SK-N-SH (cell line): ENCODE data around the gene DLG1. TPM values are rescaled to one million over a fixed set of nuclear protein-coding genes. Genes with fewer than 3 reads are reported as not detected.

Experiments
- CTCF ChIA-PET: fragments of 300-600, 350-600 bp; formaldehyde crosslinking; extraction: SDS; loops from one replicate; lab custom pipeline; 2021; lab: Yijun Ruan, JAX
- POLR2A ChIA-PET: fragments of 350-600 bp; sonication (Branson Sonifier 250); formaldehyde crosslinking; extraction: SDS; loops from one replicate; lab custom pipeline; 2020; ENCODE audit warnings: antibody characterized with exemption, inconsistent platforms; lab: Yijun Ruan, JAX
- DNase-seq: peaks from one replicate; pipeline ENCODE4 v3.0.0; 2012
- H2AFZ ChIP-seq: fragments of 200-600 bp; sonication (generic); 2 replicates; pipeline ENCODE4 v1.8.1; 2016; ENCODE audit warnings: antibody characterized with exemption, mild to moderate bottlenecking, low read depth
- H3F3A ChIP-seq: fragments of 200-600 bp; sonication (generic); replicated peaks from 2 replicates; pipeline ENCODE3; 2016; ENCODE audit warnings: antibody characterized with exemption, mild to moderate bottlenecking; ENCODE audit not compliant: insufficient read depth
- H3K27ac ChIP-seq, 2 experiments: fragments of 200-500 bp in 1 of 2; fragments of 200-600 bp in 1 of 2; sonication (Bioruptor generic) in 1 of 2; sonication (generic), shearing (Covaris generic) in 1 of 2; 2 replicates each; pipeline versions ENCODE4 v1.5.1 to v1.6.1; 2014 to 2016; ENCODE audit warnings: low read depth in 2 of 2, inconsistent platforms in 1 of 2, low read length in 1 of 2, mild to moderate bottlenecking in 1 of 2, mixed read lengths in 1 of 2
- H3K27me3 ChIP-seq: fragments of 200-600 bp; sonication (generic), shearing (Covaris generic); 2 replicates; pipeline ENCODE4 v1.6.1; 2016; ENCODE audit warnings: mixed run types; ENCODE audit not compliant: insufficient read depth
- H3K36me3 ChIP-seq, 2 experiments: fragments of 200-500 bp in 1 of 2; fragments of 200-600 bp in 1 of 2; sonication (Bioruptor generic) in 1 of 2; sonication (generic) in 1 of 2; replicated peaks in 1 of 2; 2 replicates each; pipeline versions ENCODE3 to v1.5.1; 2014 to 2016; ENCODE audit warnings: low read length in 1 of 2, mild to moderate bottlenecking in 1 of 2; ENCODE audit not compliant: insufficient read depth in 2 of 2, control insufficient read depth in 1 of 2
- H3K4me1 ChIP-seq, 2 experiments: fragments of 200-500 bp in 1 of 2; fragments of 200-600 bp in 1 of 2; sonication (Bioruptor generic) in 1 of 2; sonication (generic), shearing (Covaris generic) in 1 of 2; 2 replicates each; pipeline versions ENCODE4 v1.5.1 to v1.6.1; 2014 to 2016; ENCODE audit warnings: low read depth in 1 of 2, low read length in 1 of 2, mixed run types in 1 of 2; ENCODE audit not compliant: insufficient read depth in 2 of 2, control insufficient read depth in 1 of 2
- H3K4me2 ChIP-seq: fragments of 200-600 bp; sonication (generic), shearing (Covaris generic); 2 replicates; pipeline ENCODE4 v1.6.1; 2017; ENCODE audit warnings: mixed run types
- H3K4me3 ChIP-seq, 2 experiments: fragments of 200-500 bp in 1 of 2; fragments of 200-600 bp in 1 of 2; sonication (Bioruptor generic) in 1 of 2; sonication (generic), shearing (Covaris generic) in 1 of 2; 2 replicates each; pipeline versions ENCODE4 v1.5.1 to v1.8.1; 2014 to 2016; ENCODE audit warnings: low read depth in 2 of 2, inconsistent platforms in 1 of 2, low read length in 1 of 2, mild to moderate bottlenecking in 1 of 2, mixed read lengths in 1 of 2, moderate library complexity in 1 of 2
- H3K79me2 ChIP-seq: fragments of 200-600 bp; sonication (generic); 2 replicates; pipeline ENCODE4 v1.8.1; 2017; ENCODE audit warnings: mild to moderate bottlenecking; ENCODE audit not compliant: insufficient read depth
- H3K9ac ChIP-seq: fragments of 200-600 bp; sonication (generic); 2 replicates; pipeline ENCODE4 v1.6.1; 2017; ENCODE audit warnings: mixed run types
- H3K9me2 ChIP-seq: fragments of 200-600 bp; sonication (generic); 2 replicates; pipeline ENCODE4 v1.6.1; 2017; ENCODE audit warnings: mixed run types
- H3K9me3 ChIP-seq: fragments of 200-600 bp; sonication (generic); 2 replicates; pipeline ENCODE4 v1.6.1; 2017; ENCODE audit warnings: mixed run types, mild to moderate bottlenecking, moderate library complexity
- H4K20me1 ChIP-seq: fragments of 200-600 bp; sonication (generic); 2 replicates; pipeline ENCODE4 v1.6.1; 2017; ENCODE audit warnings: mild to moderate bottlenecking, mixed run types; ENCODE audit not compliant: insufficient read depth
- EP300 ChIP-seq, 2 experiments: IDR thresholded peaks; 2 replicates each; pipeline versions ENCODE4 v1.4.0 to v1.6.1; 2012; ENCODE audit warnings: borderline replicate concordance in 1 of 2, low read depth in 1 of 2, low read length in 1 of 2
- EZH2phosphoT487 ChIP-seq: fragments of 200-600 bp; sonication (generic); IDR thresholded peaks from 2 replicates; pipeline ENCODE4 v1.6.1; 2017; ENCODE audit warnings: low read depth, mixed run types, mild to moderate bottlenecking, antibody characterized with exemption, moderate library complexity, borderline replicate concordance
- FOSL2 ChIP-seq: IDR thresholded peaks from 2 replicates; pipeline ENCODE4 v1.4.0; 2012; ENCODE audit warnings: low read depth, mild to moderate bottlenecking, moderate library complexity, borderline replicate concordance
- FOXJ3 ChIP-seq: sonication (generic); formaldehyde crosslinking; IDR thresholded peaks from 2 replicates; pipeline ENCODE4 v1.5.1; 2020; ENCODE audit warnings: mild to moderate bottlenecking, missing genetic modification reagents
- FOXM1 ChIP-seq: IDR thresholded peaks from 2 replicates; pipeline ENCODE4 v1.4.0; 2012; ENCODE audit warnings: low read depth, mild to moderate bottlenecking
- GABPA ChIP-seq: IDR thresholded peaks from 2 replicates; pipeline ENCODE4 v1.4.0; 2012; ENCODE audit warnings: low read depth, mild to moderate bottlenecking
- GATA2 ChIP-seq: sonication (generic); formaldehyde crosslinking; IDR thresholded peaks from 2 replicates; pipeline ENCODE4 v1.5.0; 2020; ENCODE audit warnings: mild to moderate bottlenecking, missing genetic modification reagents
- JUND ChIP-seq: IDR thresholded peaks from 2 replicates; pipeline ENCODE4 v1.4.0; 2012
- MAX ChIP-seq: IDR thresholded peaks from 2 replicates; pipeline ENCODE4 v1.4.0; 2012; ENCODE audit warnings: low read depth
- MEF2A ChIP-seq: IDR thresholded peaks from 2 replicates; pipeline ENCODE4 v1.4.0; 2012; ENCODE audit warnings: low read depth, borderline replicate concordance
- MXI1 ChIP-seq: IDR thresholded peaks from 2 replicates; pipeline ENCODE4 v1.6.1; 2012; ENCODE audit warnings: mild to moderate bottlenecking, low read depth, low read length, improper control_type of control experiment
- NFIC ChIP-seq: IDR thresholded peaks from 2 replicates; pipeline ENCODE4 v1.4.0; 2012; ENCODE audit warnings: borderline replicate concordance
- NRF1 ChIP-seq: IDR thresholded peaks from 2 replicates; pipeline ENCODE4 v1.6.1; 2012; ENCODE audit warnings: low read depth, mild to moderate bottlenecking, low read length
- POLR2AphosphoS5 ChIP-seq: IDR thresholded peaks from 2 replicates; pipeline ENCODE4 v1.6.1; 2012; ENCODE audit warnings: low read depth, low read length
- RAD21 ChIP-seq: IDR thresholded peaks from 2 replicates; pipeline ENCODE4 v1.6.1; 2012; ENCODE audit warnings: mild to moderate bottlenecking, low read length
- RCOR1 ChIP-seq: fragments of 150-350 bp; IDR thresholded peaks from 2 replicates; pipeline ENCODE4 v1.6.1; 2017; ENCODE audit warnings: antibody characterized with exemption, low read length
- REST ChIP-seq: IDR thresholded peaks from 2 replicates; pipeline ENCODE4 v1.6.1; 2012; ENCODE audit warnings: mild to moderate bottlenecking, low read depth, low read length, moderate library complexity
- RFX5 ChIP-seq: IDR thresholded peaks from 2 replicates; pipeline ENCODE4 v1.6.1; 2012; ENCODE audit warnings: mild to moderate bottlenecking, improper control_type of control experiment, low read length
- SIN3A ChIP-seq: IDR thresholded peaks from 2 replicates; pipeline ENCODE4 v1.6.1; 2012; ENCODE audit warnings: low read depth, mild to moderate bottlenecking, low read length, moderate library complexity, borderline replicate concordance
- TAF1 ChIP-seq: IDR thresholded peaks from 2 replicates; pipeline ENCODE4 v1.6.1; 2012; ENCODE audit warnings: low read depth, mild to moderate bottlenecking, low read length, moderate library complexity, borderline replicate concordance
- TEAD4 ChIP-seq: IDR thresholded peaks from 2 replicates; pipeline ENCODE4 v1.4.0; 2012; ENCODE audit warnings: mild to moderate bottlenecking, borderline replicate concordance; ENCODE audit not compliant: insufficient read depth
- ZBTB33 ChIP-seq: IDR thresholded peaks from 2 replicates; pipeline ENCODE4 v1.4.0; 2012; ENCODE audit warnings: low read depth, borderline replicate concordance
- WGBS: methylation state at CpG from one replicate; pipeline ENCODE4 v1.1.6; 2017; ENCODE audit warnings: low lambda C conversion rate; 5-methylcytosine and 5-hydroxymethylcytosine counted together
- polyA plus RNA-seq, 3 experiments: library from polyadenylated mRNA; depleted of rRNA; stranded (reverse); fragments of >200 nt; gene quantifications; 2 replicates each; pipeline ENCODE4 v1.2.3, GENCODE V29; 2012

DLG1 gene
- polyA plus RNA-seq, 1 of the 3 experiments (the other 2 are of a cell fraction) = 16.5 TPM

- no peaks in the 10 kb centered on the region for H3K27me3 ChIP-seq
- H3K9me2 ChIP-seq = no peaks in the 10 kb centered on the region
- no peak overlapping the region for H2AFZ ChIP-seq
- peaks cover 31 to 42% of the 10 kb centered on the region in 2 experiments for H3K36me3 ChIP-seq
- no peak overlapping the region for H3K4me3 ChIP-seq
- H3F3A ChIP-seq = no peaks in the 10 kb centered on the region
- no peaks in the 10 kb centered on the region for H3K9me3 ChIP-seq
- H3K4me2 ChIP-seq = no peak overlapping the region
- ChIA-PET POLR2A (no interaction called here), CTCF (interaction anchor here (0.9 to 1.3 kb wide), 4 partner anchors 10 to 102 kb away, joined by 3 to 4 read pairs (median 4); partner anchors contain the start of gene MELTF)
- DNase-seq = no peak
- no peak for TF ChIP-seq JUND
- no peak for TF ChIP-seq TEAD4
- TF ChIP-seq SIN3A = no peak
- no peak for TF ChIP-seq POLR2AphosphoS5
- TF ChIP-seq EZH2phosphoT487 = no peak
- TF ChIP-seq MXI1 = no peak
- TF ChIP-seq FOXM1 = no peak
- no peak for TF ChIP-seq MAX
- no peak for TF ChIP-seq MEF2A
- TF ChIP-seq NFIC = no peak
- no peak for TF ChIP-seq RAD21
- TF ChIP-seq GABPA = no peak
- no peak for TF ChIP-seq ZBTB33
- TF ChIP-seq FOSL2 = no peak
- no peak for TF ChIP-seq RFX5
- no peak for TF ChIP-seq NRF1
- no peak for TF ChIP-seq FOXJ3 (CRISPR knock-in tag)
- no peaks in the 10 kb centered on the region; a peak in 1 of 4 replicates for H3K4me1 ChIP-seq
- 100% methylated on average over 1 of the region's 1 CpG for WGBS
- no peaks in the 10 kb centered on the region for H4K20me1 ChIP-seq
- H3K79me2 ChIP-seq = no peaks in the 10 kb centered on the region
- H3K9ac ChIP-seq = no peak overlapping the region
- H3K27ac ChIP-seq = no peak overlapping the region
Measured at GRCh38 chr3:197104738-197105137, 193.7 kb downstream of the DLG1 start.

GRCh38 chr3:197103766-197104165, 194.6 kb downstream of the DLG1 start:
- H3K9me3 ChIP-seq = no peaks in the 10 kb centered on the region
- no peak overlapping the region for H3K4me3 ChIP-seq
- H3K9me2 ChIP-seq = no peaks in the 10 kb centered on the region
- H4K20me1 ChIP-seq = no peaks in the 10 kb centered on the region
- no peak overlapping the region for H3K9ac ChIP-seq
- no peaks in the 10 kb centered on the region for H3F3A ChIP-seq
- no peak overlapping the region for H3K27ac ChIP-seq
- no peak for DNase-seq
- no peaks in the 10 kb centered on the region; a peak in 1 of 4 replicates for H3K4me1 ChIP-seq
- H3K36me3 ChIP-seq = peaks cover 32 to 41% of the 10 kb centered on the region in 2 experiments
- POLR2A ChIA-PET = no interaction called here
- no peaks in the 10 kb centered on the region for H3K79me2 ChIP-seq
- no peak overlapping the region for H3K4me2 ChIP-seq
- CTCF ChIA-PET = interaction anchor here (0.8 to 1.0 kb wide), 2 partner anchors 20 to 83 kb away, joined by 3 to 4 read pairs; no protein-coding TSS in a partner anchor
- 90% methylated on average over 1 of the region's 1 CpG for WGBS
- H2AFZ ChIP-seq = no peak overlapping the region
- no peaks in the 10 kb centered on the region for H3K27me3 ChIP-seq
- no peak for TF ChIP-seq TAF1
- TF ChIP-seq SIN3A = no peak
- no peak for TF ChIP-seq NFIC
- no peak for TF ChIP-seq POLR2AphosphoS5
- TF ChIP-seq FOXM1 = no peak
- no peak for TF ChIP-seq RAD21
- TF ChIP-seq GATA2 (CRISPR knock-in tag) = no peak
- TF ChIP-seq RCOR1 = no peak
- TF ChIP-seq REST = no peak
- TF ChIP-seq EP300 (IDR thresholded peaks at IDR 0.05; ENCODE audit: borderline replicate concordance in 1 of 2, low read depth in 1 of 2, low read length in 1 of 2) = no peak
